ENCODE results near the gene PIGU.

Gene PIGU

DNA sequence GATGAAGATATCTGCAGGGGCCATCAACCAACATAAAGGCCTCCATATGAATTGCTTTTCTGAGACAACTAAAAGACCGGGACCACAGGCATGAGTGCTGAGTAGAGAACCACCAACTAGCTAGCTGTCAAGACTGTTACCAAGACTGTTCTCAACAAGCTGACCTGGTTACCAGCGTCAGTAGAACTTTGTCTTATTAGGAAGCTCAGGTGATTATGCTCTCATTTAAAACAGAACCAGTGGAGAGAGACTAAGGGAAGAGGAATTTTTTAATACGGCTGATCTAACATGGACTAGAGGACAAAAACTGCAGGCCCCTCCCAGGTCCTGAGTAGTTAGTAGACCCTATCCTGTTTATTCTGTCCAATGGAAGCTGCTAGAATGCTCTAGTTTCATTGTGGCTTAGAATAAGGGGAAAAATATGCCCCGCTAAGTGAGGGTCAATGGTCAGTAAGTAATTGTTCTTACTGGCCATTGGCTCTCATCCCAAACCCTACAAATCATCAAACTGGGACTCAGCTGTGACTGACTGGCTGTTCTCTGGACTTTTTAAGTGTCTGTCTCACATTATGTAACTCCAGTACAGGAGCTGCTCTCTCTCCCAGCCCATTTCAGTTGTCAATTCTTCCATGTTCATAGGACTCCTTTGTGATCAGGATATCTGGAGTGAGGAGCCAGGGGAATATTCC, 164.5 kb downstream of the PIGU start:
- DNase-seq (ENCODE audit: low spot score) = no peak

DNA sequence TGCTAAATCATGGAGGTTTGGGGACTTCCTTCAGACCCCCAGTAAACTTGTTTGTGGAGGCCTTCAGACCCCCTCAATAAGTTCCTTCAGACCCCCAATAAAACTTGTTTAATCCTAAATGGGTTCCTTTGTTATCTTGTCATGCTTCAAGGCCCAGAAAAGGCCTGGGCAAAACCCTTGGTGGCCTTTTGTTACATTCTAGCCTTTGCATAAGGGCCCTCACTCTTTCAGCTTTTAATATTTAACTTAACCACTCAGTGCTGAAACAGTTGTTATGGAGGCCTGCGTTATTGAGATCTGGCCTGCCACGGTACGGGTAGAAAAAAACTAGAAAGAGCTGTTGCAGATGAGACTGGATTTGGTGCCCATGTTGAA, 165.0 kb downstream of the PIGU start:
- no peak for DNase-seq (ENCODE audit: low spot score)

DNA sequence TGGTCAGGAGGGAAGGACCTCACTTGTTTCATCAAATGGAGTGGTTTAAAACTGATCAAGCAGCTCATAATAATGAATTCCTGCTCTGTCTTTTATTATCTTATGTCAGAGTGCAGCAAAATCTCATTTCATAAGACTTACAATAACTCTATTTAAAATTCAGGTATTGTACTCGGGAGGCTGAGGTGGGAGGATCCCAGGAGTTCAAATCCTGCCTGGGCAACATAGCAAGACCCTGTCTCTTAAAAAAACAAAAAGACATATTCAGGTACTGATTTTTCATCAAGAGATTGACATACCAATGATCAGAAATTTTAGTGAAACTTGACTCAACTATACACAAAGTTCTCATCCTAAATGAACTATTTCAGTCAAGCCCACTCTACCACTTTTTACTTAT, 166.3 kb downstream of the PIGU start:
- DNase-seq (ENCODE audit: low spot score) = no peak
